LHCN-M2 (cell line): ENCODE data around the gene PSTK. TPM values are rescaled to one million over a fixed set of nuclear protein-coding genes. Genes with fewer than 3 reads are reported as not detected.

Experiments used
- DNase-seq: peaks from one replicate; pipeline ENCODE4 v3.0.0-alpha.2; 2012; ENCODE audit warnings: low read depth
- total RNA-seq: library from RNA; depleted of rRNA; stranded (reverse); fragments of >200 nt; gene quantifications from 2 replicates; pipeline ENCODE4 v1.2.3, GENCODE V29; 2014

The PSTK gene
- total RNA-seq, 1 experiment from 2014 or later, result 9.4 TPM

- no peak for DNase-seq
Observed at GRCh38 chr10:122992031-122992585, 11.9 kb downstream of the PSTK start.

GRCh38 chr10:122993797-122994336 is 13.7 kb downstream of the PSTK start:
- DNase-seq, result no peak

GRCh38 chr10:122995936-122996335 is 15.7 kb downstream of the PSTK start:
- DNase-seq, result no peak

GRCh38 chr10:122997864-122998263 is 17.7 kb downstream of the PSTK start:
- DNase-seq, result no peak

GRCh38 chr10:122998360-122998917 is 18.2 kb downstream of the PSTK start:
- no peak for DNase-seq

GRCh38 chr10:122998934-122999333 is 18.7 kb downstream of the PSTK start:
- DNase-seq, result no peak

- DNase-seq, result no peak
Observed at GRCh38 chr10:122999347-122999746, 19.1 kb downstream of the PSTK start.

- no peak for DNase-seq
Observed at GRCh38 chr10:123000155-123000554, 20.0 kb downstream of the PSTK start.

- DNase-seq, result no peak
Observed at GRCh38 chr10:123001370-123001769, 21.2 kb downstream of the PSTK start.

- DNase-seq, result no peak
Observed at GRCh38 chr10:123004298-123004697, 24.1 kb downstream of the PSTK start.

GRCh38 chr10:123007558-123008354 is 27.6 kb downstream of the PSTK start:
- DNase-seq, result peak; percentile 46

- DNase-seq, result peak; percentile 97
Observed at GRCh38 chr10:123008355-123009104, 28.3 kb downstream of the PSTK start, which contains the start of the genes ACADSB and IKZF5. Gene ACADSB (plus strand): TSS chr10:123009006. CDS start chr10:123009030, 24 bp downstream. Gene IKZF5 (minus strand): TSS chr10:123008795. CDS start chr10:122998625, 10,170 bp downstream.

GRCh38 chr10:123009105-123009820 is 29.1 kb downstream of the PSTK start:
- no peak for DNase-seq

GRCh38 chr10:123011987-123012386 is 31.8 kb downstream of the PSTK start:
- DNase-seq, result peak; percentile 21

- no peak for DNase-seq
Observed at GRCh38 chr10:123013456-123014419, 33.5 kb downstream of the PSTK start.

- DNase-seq, result no peak
Observed at GRCh38 chr10:123014772-123015171, 34.6 kb downstream of the PSTK start.

- no peak for DNase-seq
Observed at GRCh38 chr10:123016228-123016627, 36.0 kb downstream of the PSTK start.

- no peak for DNase-seq
Observed at GRCh38 chr10:123017421-123018165, 37.4 kb downstream of the PSTK start.

- no peak for DNase-seq
Observed at GRCh38 chr10:123018531-123018930, 38.3 kb downstream of the PSTK start.
